HepG2 (cell line): ENCODE results near the gene ING1. TPM values are rescaled to one million over a fixed set of nuclear protein-coding genes. Genes with fewer than 3 reads are reported as not detected.
A peak's percentile ranks its signal among the peaks of the same experiment; 100 is the strongest.

Experiments
- AGO1 ChIP-seq: fragments of 200-400 bp; formaldehyde crosslinking; IDR thresholded peaks from 2 replicates; pipeline ENCODE4 v1.6.1; 2017; ENCODE audit warnings: mild to moderate bottlenecking, low read depth, low read length, moderate library complexity; ENCODE audit not compliant: poor library complexity, severe bottlenecking
- BRCA1 ChIP-seq: sonication (generic); formaldehyde crosslinking; IDR thresholded peaks from 2 replicates; pipeline ENCODE4 v1.4.0; 2020; ENCODE audit warnings: missing genetic modification reagents
- CBX2 ChIP-seq, 2 experiments: fragments of 200-600 bp in 1 of 2; sonication (generic); formaldehyde crosslinking in 1 of 2; IDR thresholded peaks; 2 replicates each; pipeline versions ENCODE4 v1.7.0 to v1.8.1; 2018 to 2022; ENCODE audit warnings: low read depth in 2 of 2, low read length in 1 of 2, mild to moderate bottlenecking in 1 of 2, missing genetic modification reagents in 1 of 2
- CEBPB ChIP-seq: IDR thresholded peaks from 2 replicates; pipeline ENCODE4 v1.6.1; 2011; ENCODE audit warnings: low read depth, low read length, improper control_type of control experiment, borderline replicate concordance
- FOXA3 ChIP-seq: IDR thresholded peaks from 2 replicates; pipeline ENCODE4 v1.6.1; 2016; ENCODE audit warnings: missing genetic modification reagents, missing compliant biosample characterization
- GLI4 ChIP-seq: sonication (generic); formaldehyde crosslinking; IDR thresholded peaks from 2 replicates; pipeline ENCODE4 v1.5.1; 2020; ENCODE audit warnings: missing genetic modification reagents, mild to moderate bottlenecking, moderate library complexity, borderline replicate concordance
- HDAC1 ChIP-seq: sonication (generic); formaldehyde crosslinking; IDR thresholded peaks from 2 replicates; pipeline ENCODE4 v1.5.1; 2020; ENCODE audit warnings: mild to moderate bottlenecking, missing genetic modification reagents
- HNRNPH1 ChIP-seq: fragments of 200-400 bp; formaldehyde crosslinking; optimal IDR thresholded peaks from 2 replicates; pipeline ENCODE3; 2017; ENCODE audit warnings: mild to moderate bottlenecking, low read depth, low read length
- HNRNPL ChIP-seq: fragments of 200-400 bp; formaldehyde crosslinking; IDR thresholded peaks from 2 replicates; pipeline ENCODE4 v1.6.1; 2017; ENCODE audit warnings: mild to moderate bottlenecking, low read depth, low read length
- HOXA3 ChIP-seq: sonication (generic); formaldehyde crosslinking; IDR thresholded peaks from 2 replicates; pipeline ENCODE4 v1.5.0; 2020; ENCODE audit warnings: missing genetic modification reagents
- KMT2B ChIP-seq: IDR thresholded peaks from 2 replicates; pipeline ENCODE4 v1.6.1; 2016; ENCODE audit warnings: missing genetic modification reagents, missing compliant biosample characterization
- NFE2L2 ChIP-seq: fragments of 150-350 bp; IDR thresholded peaks from 2 replicates; pipeline ENCODE4 v1.6.1; 2014; ENCODE audit warnings: low read length
- NRL ChIP-seq: sonication (generic); formaldehyde crosslinking; IDR thresholded peaks from 2 replicates; pipeline ENCODE4 v1.5.0; 2020; ENCODE audit warnings: missing genetic modification reagents, mild to moderate bottlenecking, moderate library complexity, borderline replicate concordance
- RFX3 ChIP-seq: IDR thresholded peaks from 2 replicates; pipeline ENCODE4 v1.6.1; 2016; ENCODE audit warnings: missing biosample characterization, missing genetic modification reagents
- SALL1 ChIP-seq: sonication (generic); formaldehyde crosslinking; IDR thresholded peaks from 2 replicates; pipeline ENCODE4 v1.8.0; 2022; ENCODE audit warnings: mild to moderate bottlenecking, missing genetic modification reagents
- TFE3 ChIP-seq: IDR thresholded peaks from 2 replicates; pipeline ENCODE4 v1.6.1; 2016
- YY1 ChIP-seq: IDR thresholded peaks from 2 replicates; pipeline ENCODE4 v1.6.1; 2011; ENCODE audit warnings: low read length, low read depth, moderate library complexity, mild to moderate bottlenecking; ENCODE audit not compliant: insufficient read depth, insufficient replicate concordance
- ZFX ChIP-seq: sonication (generic); formaldehyde crosslinking; IDR thresholded peaks from 2 replicates; pipeline ENCODE4 v1.4.0; 2020; ENCODE audit warnings: mild to moderate bottlenecking, low read depth, missing genetic modification reagents, moderate library complexity
- ZNF121 ChIP-seq: sonication (generic); formaldehyde crosslinking; IDR thresholded peaks from 2 replicates; pipeline ENCODE4 v1.5.0; 2020; ENCODE audit warnings: mild to moderate bottlenecking, missing genetic modification reagents
- ZNF484 ChIP-seq: sonication (generic); formaldehyde crosslinking; IDR thresholded peaks from 2 replicates; pipeline ENCODE4 v1.5.1; 2020; ENCODE audit warnings: mild to moderate bottlenecking, low read depth, missing genetic modification reagents, borderline replicate concordance
- ZNF513 ChIP-seq: sonication (generic); formaldehyde crosslinking; conservative IDR thresholded peaks from 2 replicates; pipeline ENCODE4 v1.5.0; 2020; ENCODE audit warnings: missing genetic modification reagents
- ZNF547 ChIP-seq: sonication (generic); formaldehyde crosslinking; IDR thresholded peaks from 2 replicates; pipeline ENCODE4 v1.5.1; 2020; ENCODE audit warnings: mild to moderate bottlenecking, missing genetic modification reagents
- ZNF562 ChIP-seq: sonication (generic); formaldehyde crosslinking; IDR thresholded peaks from 2 replicates; pipeline ENCODE4 v1.8.0; 2022; ENCODE audit warnings: missing genetic modification reagents, borderline replicate concordance
- ZNF644 ChIP-seq: IDR thresholded peaks from 2 replicates; pipeline ENCODE4 v1.6.1; 2016; ENCODE audit warnings: low read depth
- ZNF660 ChIP-seq: sonication (generic); formaldehyde crosslinking; IDR thresholded peaks from 2 replicates; pipeline ENCODE4 v1.5.1; 2020; ENCODE audit warnings: mild to moderate bottlenecking, low read depth, missing genetic modification reagents, borderline replicate concordance
- ZNF839 ChIP-seq: sonication (generic); formaldehyde crosslinking; IDR thresholded peaks from 2 replicates; pipeline ENCODE4 v1.4.0; 2020; ENCODE audit warnings: missing genetic modification reagents, mild to moderate bottlenecking, borderline replicate concordance
- ZNF891 ChIP-seq: sonication (generic); formaldehyde crosslinking; IDR thresholded peaks from 2 replicates; pipeline ENCODE4 v1.5.0; 2020; ENCODE audit warnings: mild to moderate bottlenecking, missing genetic modification reagents
- polyA plus RNA-seq, 8 experiments: library from polyadenylated mRNA; depleted of rRNA in 3 of 8; stranded (reverse) in 7 of 8; unstranded in 1 of 8; fragments of >200 nt; fragmentation: Illumina TruSeq in 4 of 8; extraction: Trizol in 4 of 8; gene quantifications; 2 replicates each; pipeline versions ENCODE4 v1.2.1 to v1.2.3, GENCODE V29; 2011 to 2016; ENCODE audit warnings: low read depth in 4 of 8, missing spikeins in 1 of 8, mixed read lengths in 1 of 8; ENCODE audit not compliant: insufficient read depth in 1 of 8
- total RNA-seq, 5 experiments: library from RNA; depleted of rRNA; stranded (reverse); fragments of >200 nt; fragmentation: Illumina TruSeq; extraction: Trizol; gene quantifications; 2 replicates each; pipeline ENCODE4 v1.2.3, GENCODE V29; 2016; ENCODE audit warnings: low read depth in 1 of 5
- TF ChIP-seq, protein P1 (sequence below): sonication (generic); formaldehyde crosslinking; IDR thresholded peaks from 2 replicates; pipeline ENCODE4 v1.5.0; 2020; ENCODE audit warnings: missing genetic modification reagents, mild to moderate bottlenecking, borderline replicate concordance

The ING1 gene
- total and polyA plus RNA-seq, 2 of the 13 experiments (the other 11 are each of a cell fraction or from before 2014, with no cell fraction given): 8.1 to 16.1 TPM

DNA sequence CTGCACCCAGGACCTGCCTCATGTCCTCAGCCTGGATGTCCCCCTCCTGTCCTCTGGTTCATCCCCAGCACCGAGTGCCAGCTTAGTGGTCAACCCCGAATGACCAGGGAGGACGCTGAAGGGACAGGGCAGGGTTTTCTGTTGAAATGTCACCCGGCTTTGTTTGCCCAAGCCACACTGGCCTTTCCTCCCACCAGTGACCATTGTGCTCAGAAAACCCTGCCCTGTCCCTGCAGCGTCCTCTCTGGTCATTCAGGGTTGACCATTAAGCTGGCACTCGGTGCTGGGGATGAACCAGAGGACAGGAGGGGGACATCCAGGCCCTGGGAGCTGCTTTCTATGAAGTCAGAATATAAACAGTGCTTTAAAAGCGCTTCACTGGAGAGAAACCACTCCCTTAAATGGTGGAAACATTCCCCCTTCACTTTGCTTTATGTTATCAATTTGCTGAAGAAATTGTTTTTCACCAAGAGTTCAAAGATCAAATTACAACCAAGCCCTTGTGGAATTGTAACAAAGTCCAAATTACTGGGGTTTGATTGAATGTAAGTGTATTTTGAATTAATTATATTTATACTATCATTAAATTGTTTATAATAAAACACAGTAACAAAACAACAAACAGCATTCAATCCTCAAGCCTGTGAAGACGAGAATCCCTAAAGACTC is 29.0 kb upstream of the ING1 start (continued):
- TF ChIP-seq BRCA1 (no peak), ZNF660 (CRISPR knock-in tag) (no peak), ZNF121 (CRISPR knock-in tag) (0 out of 2 replicates have a peak, but pooled peaks have one; percentile 11), TFE3 (CRISPR knock-in tag) (no peak), KMT2B (CRISPR knock-in tag) (no peak), CEBPB (no peak), YY1 (peak; percentile 12), CBX2 (IDR thresholded peaks at IDR 0.05; ENCODE audit: low read depth, low read length) (no peak), CBX2 (CRISPR knock-in tag; IDR thresholded peaks at IDR 0.05; ENCODE audit: low read depth) (no peak), ZNF562 (CRISPR knock-in tag) (no peak), ZNF891 (no peak), RFX3 (CRISPR knock-in tag) (no peak), SALL1 (CRISPR knock-in tag) (peak; percentile 56; the same call in 1 of the 2 replicates), FOXA3 (CRISPR knock-in tag) (no peak; the same call in 1 of the 2 replicates), AGO1 (no peak), ZNF513 (no peak), ZNF644 (peak; percentile 46), HDAC1 (CRISPR knock-in tag) (no peak), HNRNPH1 (no peak), ZFX (CRISPR knock-in tag) (no peak), ZNF484 (CRISPR knock-in tag) (no peak), GLI4 (no peak), NFE2L2 (no peak), ZNF839 (CRISPR knock-in tag) (no peak), NRL (no peak), HNRNPL (0 out of 2 replicates have a peak, but pooled peaks have one; percentile 40), ZNF547 (no peak), HOXA3 (peak; percentile 47; the same call in 1 of the 2 replicates)
- TF ChIP-seq, protein P1, sequence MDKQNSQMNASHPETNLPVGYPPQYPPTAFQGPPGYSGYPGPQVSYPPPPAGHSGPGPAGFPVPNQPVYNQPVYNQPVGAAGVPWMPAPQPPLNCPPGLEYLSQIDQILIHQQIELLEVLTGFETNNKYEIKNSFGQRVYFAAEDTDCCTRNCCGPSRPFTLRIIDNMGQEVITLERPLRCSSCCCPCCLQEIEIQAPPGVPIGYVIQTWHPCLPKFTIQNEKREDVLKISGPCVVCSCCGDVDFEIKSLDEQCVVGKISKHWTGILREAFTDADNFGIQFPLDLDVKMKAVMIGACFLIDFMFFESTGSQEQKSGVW (CRISPR knock-in tag): no peak
